ENCODE data around the gene RERE.
A peak's percentile ranks its signal among the peaks of the same experiment; 100 is the strongest.

- TF ChIP-seq CTCF (IDR thresholded peaks at IDR 0.05) (peak; percentile 21 to 34 (median 24)), POLR2A (IDR thresholded peaks at IDR 0.05) (no peak)
Measured at GRCh38 chr1:8465013-8465412, 352.4 kb downstream of the RERE start.

Measured in uterus (tissue), 2 donors.